ENCODE results near the gene OVAAL.

Gene OVAAL

DNA sequence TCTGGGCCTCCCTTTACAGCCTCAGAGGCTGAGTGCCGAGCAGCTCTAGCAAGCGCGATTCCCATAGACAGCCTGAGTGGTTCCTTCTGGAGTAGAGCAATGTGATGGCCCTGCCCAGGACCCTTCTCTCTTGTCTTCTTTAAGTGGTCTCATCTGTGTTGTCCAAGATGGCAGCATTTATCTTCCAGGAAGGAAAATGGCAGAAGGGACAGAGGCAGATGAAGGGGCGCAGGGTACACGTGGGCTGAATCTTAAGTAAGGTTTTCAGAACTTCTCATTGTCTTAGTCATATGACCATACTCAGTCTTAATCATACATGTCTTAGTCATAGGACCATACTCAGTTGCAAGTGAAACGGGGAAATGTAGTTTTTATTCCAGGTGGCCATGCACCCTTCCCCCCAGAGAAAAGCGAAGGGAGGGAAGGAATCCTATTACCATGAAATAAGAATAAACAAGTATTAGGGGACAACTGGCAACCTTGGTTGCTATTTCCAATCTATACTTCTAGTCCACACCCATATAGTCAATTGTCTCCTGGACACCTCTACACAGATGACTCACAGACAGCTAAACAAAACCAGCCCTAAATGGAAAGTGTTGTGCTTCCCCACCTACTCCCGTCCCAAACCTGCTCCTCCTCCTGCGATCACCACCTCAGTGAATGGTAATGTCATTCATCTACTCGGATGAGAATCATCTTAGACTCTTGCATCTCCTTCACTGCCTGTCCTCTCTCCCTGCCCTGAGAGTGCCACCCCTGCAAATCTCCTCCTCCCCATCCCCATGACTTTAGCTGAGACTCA is 13.3 kb downstream of the OVAAL start:
- no peak for DNase-seq

DNA sequence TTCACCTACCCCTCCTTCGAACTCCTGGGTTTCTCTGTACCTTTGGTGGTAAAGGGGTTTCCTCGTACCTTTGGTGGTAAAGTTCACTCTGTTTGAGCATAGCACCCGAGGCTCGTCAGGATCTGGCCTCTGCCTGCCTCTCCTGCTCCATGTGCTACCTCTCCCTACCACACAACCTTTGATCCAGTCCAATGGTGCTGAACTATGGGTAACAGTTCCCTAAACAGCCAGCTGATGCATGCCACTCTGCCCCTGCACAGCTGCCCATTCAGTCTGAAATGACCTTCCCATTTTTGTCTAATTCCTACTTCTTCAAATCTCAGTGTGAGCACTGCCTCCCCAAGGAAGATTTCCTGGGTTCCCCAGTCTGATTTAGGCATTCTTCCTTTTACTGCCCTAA is 14.0 kb downstream of the OVAAL start:
- DNase-seq, result no peak

DNA sequence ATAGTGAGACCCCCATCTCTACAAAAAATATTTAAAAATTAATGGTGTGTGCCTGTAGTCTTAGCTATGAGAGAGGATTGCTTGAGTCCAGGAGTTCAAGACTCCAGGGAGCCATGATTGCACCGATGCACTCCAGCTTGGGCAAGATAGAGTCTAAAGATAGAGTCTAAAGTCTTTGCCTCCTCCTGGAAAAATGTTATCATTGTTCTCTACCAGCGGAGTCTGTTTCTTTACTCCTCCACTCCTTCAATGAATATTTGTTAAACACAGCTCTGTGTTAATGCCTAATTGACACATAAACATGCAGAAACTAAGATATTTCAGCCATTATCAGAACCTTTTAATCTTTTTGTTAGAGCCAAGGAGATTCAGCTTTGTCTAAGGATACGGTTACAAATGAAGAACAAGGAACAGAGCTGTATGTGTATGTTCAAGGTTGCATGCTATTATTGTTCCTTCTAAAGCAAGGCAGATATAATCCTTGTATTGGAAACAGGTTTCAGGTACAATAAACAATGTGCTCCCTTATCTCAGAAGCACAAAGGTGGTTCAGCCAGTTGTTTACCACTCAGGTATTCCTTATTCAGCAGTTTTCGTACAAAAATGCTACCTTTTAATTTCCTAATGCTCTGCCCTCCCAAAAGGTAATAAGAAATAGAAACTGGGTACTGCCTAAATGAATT is 15.4 kb downstream of the OVAAL start:
- DNase-seq, result no peak

DNA sequence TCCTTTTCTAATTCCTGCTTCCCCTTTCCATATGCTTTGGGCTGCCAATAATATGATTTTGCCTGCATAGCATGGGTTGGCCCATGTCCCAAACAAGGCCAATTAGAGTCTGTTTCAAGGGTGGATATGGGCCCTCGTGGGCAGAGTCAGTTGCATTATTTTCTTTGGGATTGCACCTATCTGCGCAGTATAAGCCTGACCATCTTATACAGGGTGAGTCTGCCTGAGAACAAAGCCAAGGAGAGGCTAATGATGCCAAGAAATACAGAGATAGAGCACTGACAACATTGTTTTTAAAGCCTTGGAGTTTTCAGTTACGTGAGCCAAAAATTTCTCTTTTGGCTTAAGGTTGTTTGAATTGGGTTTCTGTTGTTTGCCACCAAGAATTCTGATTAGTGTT is 18.6 kb downstream of the OVAAL start:
- DNase-seq, result no peak

DNA sequence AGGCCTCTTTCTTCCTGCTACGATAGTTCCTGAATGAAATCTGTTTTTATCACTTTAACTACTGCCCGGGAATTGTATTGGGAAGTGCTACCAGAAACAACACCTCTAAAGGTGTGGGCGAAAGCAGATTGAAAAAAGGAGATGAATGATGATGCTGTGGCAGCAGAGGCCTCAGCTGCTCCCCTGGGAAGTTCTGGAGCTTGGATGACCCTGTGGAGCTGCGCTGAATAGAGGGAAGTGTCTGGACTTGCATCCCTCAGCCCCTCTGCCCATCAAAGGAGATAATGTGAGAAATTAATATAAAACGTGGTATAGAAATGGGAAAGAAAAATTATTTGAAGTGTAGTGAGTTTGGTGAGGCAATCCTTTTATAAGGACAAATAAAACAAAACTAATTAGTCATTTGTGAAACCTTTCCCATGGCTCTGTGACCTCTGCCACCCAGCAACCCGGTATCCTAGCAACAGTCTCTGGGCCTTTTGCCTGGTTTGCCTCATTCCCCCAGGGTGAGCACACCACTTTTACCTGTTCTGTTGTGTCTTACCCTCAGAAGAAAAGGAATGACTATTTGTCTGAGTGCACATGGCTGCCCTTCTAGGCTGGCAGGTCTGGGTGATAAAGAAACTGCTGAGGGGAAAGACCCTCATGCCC is 21.3 kb downstream of the OVAAL start:
- no peak for DNase-seq

DNA sequence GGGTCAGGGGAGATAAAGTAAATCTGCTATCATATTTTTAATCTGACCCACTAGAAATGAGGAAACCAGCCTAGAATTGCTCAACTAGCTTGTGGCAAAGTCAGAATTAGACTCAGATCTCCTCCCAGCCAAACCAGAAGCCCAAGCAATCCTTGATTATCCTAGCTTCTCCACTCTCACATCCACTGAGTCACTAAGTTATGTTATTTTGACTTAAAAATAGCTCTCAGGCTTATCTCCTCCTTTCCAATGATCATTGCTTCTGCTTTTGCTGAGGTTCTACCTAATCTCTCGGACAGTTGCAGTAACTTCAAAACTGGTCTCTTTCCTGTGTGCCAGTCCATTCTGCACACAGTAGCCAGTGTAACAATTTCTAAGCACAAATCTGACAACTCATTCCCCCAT is 22.9 kb downstream of the OVAAL start:
- DNase-seq, result no peak

DNA sequence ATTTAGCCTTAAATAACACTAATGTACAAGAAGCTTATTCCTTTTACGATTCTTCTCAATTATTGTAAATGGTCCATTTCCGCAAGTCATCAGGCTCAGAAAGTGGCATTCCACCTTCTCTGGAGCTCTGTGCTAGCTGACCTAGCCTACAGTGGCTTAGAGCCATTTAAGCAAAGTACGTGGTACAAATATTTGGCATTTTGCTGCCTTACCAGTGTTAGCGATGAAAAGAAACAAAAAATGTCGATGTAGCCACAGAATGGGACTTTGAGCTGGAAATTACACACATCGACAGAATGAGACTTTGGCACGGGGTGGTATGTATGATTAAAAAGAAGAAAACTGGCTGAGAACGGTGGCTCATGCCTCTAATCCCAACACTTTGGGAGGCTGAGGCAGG is 26.1 kb downstream of the OVAAL start:
- DNase-seq, result no peak

DNA sequence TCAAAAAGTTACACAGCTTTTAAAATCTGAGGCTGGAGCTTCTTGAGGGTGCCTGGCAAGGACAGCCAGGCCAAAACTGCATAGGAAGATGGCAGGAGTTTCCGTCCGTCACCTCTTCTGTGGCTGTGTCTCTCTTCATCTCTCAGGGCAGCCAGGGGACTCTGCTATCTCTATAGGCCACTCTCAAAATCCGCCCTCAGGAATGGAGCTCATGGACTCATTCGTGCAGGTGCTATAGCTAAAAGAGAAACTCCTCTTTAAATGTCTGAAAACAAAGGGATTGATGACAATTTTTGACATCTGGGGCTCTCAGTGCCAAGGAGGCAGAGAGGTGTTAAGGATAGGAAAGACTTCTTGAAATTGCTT is 27.2 kb downstream of the OVAAL start:
- no peak for DNase-seq

DNA sequence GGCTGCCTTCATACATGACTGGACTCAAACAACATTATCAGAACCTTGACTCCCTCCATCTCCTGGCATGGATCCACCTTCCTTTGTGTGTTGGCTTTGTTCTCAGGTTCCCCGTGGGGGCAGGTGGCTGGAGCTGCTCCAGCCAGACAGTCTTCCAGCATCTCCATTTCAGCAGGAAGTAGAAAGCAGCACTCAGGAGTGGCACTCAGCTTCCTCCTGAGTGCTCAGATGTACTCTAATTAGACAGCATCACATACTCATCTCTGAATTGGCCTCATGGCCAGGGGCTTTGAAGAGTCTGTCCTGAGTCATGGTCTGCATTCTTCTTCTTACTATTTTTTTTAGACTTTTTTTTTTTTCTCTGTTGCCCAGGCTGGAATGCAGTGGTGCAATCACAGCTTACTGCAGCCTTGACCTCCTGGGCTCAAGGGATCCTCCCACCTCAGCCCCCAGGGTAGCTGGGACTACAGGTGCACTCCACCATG is 27.9 kb downstream of the OVAAL start:
- DNase-seq, result no peak

DNA sequence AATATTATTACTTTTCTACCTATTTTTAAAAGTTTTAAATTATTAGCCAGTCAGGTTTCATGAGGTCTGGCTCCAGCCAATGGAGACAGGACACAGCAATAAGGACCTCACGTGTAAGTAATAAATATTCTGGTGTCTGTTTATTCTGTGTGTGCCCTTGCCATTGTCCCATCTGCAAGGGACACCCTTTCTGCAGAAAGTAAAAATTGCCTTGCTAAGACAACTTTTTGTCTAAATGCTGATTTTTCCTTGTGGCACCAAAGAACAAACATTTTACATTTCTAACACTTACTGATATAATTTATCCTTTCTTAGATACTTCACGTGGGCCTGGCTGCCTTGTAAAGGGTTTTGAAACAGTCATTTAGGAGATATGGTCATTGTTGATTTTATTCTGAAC is 29.4 kb downstream of the OVAAL start:
- DNase-seq, result no peak

DNA sequence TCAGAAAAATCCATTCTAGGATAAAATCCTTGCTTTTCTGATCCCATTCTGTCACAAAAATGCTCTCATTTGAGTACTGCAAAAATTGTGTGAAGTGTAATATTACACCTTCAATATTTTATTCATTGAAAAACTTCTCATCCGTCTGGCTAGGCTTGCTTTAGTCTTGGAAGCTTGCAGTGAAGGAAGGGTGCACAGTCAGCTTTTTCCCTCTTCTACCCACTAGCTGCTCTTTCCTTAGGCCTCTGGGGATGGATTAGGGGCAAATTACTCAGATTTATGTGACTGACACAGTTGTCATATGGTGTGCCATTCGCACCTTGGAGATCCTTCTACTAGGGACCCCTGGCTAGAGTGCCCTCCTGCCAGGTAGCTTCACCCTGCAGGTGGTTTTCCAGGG is 32.1 kb downstream of the OVAAL start:
- DNase-seq, result no peak

DNA sequence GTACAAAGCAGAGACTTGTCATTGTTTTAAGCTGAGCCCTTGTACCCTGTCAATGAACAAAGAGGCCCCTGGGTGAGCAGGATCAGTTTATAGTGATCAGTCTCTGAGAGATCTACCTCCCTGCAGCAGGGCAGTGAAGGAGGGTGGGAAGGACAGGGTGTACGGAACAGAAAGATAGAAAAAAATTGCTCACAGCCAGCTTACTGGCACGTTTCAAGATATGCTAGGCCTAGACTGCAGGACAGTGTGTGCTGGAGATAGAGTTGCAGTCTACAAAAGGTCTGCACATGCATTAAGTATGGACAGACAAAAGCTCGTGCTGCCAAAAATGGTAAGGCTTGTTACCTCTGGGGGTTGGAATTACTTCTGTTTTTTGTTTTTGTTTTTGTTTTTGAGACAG is 34.6 kb downstream of the OVAAL start:
- no peak for DNase-seq

DNA sequence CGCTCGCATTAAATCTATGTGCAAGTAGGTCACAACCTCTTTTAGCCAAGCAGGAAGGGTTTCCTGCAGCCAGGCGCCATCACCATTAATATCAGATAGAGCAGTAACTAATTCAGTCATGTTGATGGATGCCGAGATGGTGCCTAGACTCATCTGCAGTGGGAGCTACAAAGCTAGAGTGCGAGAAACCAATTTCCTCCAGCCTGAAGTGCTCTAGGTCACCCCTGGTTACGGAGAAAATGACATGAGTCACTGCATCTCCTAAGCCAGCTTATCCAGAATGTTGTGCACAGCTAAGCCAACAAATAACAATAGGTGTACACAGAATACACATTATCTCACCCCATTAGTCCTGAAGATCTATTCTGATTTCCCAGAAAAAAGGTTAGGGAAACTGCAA is 36.0 kb downstream of the OVAAL start:
- no peak for DNase-seq

DNA sequence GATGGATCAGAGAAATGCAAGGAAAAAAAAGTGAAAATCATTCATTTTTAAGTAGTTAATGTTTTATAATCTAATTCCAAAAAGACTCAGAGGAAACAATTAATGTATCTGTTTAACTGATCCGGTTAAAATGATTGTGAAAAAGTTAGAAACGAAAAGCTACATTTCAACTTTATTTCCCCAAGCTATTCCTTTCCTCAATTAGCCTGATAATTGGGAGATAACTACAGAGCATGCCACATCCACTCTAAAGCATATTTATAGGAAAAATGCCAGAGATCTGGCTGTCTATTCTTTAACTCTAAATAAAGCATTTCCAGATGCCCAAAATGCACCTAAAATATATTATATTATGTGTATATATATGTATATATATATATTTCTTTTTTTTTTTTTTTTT is 37.2 kb downstream of the OVAAL start:
- no peak for DNase-seq

DNA sequence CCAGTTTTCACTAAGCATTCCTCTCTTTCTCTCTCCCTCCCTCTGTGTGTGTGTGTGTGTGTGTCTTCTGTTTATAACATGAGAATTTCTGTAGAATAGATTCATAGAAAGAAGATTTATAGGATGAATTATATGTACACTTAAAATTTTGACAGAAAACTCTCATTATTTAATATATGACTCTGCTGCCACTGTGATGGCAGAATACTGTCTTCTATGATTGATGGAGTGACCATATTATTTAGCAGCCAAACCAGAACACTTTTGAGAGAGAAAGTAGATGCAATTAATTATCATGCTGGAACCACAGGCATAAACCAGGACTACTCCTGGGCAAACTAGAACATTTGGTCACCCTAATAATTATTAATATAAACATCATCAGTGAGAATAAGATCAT is 38.8 kb downstream of the OVAAL start:
- DNase-seq, result no peak

DNA sequence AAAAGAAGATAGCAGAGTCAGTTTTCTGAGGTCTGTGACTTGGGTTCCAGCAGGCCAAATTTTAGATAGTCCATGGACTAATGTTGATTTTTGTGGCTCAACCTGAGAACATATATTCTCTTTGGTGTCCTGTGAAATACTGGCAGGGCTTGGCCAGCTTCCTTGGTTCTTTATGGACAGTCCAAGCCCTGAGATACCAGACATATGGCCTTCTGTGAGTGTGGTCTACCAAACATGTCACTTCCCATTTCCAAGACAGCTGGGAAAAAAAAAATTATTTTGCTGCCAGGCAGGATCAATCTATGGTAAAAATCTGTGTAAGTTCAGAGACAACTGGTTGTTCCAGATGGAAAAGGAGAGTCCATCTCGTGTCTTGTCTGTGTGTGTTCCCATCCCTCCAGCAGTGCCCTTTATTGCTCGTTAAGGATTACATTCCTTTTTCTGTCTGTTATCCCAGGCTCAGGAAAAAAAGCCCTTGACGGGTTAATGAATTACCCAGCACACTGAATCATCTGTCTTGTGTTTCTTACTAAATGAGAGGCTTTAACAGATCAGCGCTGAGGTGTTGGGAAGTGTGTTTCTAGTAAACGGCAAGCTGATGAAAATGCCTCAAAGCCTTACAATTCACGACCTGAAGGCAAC is 39.7 kb downstream of the OVAAL start:
- no peak for DNase-seq

DNA sequence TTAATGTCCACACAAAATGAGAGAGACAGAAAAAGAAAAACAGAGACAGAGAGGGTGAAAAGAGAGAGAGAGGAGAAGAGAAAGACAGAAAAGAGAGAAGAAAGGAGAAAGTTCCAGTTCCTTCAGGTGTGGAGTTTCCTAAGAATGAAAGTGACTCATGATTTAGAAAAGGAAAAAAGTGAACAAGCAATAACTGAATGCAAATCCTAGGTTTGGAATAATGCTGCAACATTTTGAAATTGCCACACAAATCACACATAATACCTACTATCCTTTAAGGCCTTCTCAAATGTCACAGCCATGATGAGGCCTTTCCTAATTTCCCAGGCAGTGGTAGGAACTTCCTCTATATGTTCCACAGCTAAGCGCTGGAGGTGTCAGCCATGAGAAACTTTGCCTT is 41.6 kb downstream of the OVAAL start:
- no peak for DNase-seq

DNA sequence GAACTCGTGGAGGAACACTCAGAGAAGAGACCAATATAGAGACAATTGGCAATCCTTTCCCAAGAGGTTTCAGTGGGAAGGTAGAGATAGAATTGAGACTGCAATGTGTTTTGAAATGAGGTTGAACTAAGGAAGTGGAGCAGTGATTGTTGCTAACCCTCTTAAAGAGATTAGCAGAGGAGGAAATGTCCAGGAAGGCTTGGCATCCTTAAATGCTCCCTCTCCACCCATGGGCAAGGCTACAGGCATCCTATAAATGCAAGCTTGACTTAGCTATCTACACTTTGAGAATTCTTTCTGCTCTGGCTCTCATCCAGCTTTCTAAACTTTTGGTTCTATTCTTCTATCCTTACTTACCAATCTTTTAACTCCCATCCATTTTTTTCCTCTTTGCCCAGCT is 42.7 kb downstream of the OVAAL start:
- no peak for DNase-seq

DNA sequence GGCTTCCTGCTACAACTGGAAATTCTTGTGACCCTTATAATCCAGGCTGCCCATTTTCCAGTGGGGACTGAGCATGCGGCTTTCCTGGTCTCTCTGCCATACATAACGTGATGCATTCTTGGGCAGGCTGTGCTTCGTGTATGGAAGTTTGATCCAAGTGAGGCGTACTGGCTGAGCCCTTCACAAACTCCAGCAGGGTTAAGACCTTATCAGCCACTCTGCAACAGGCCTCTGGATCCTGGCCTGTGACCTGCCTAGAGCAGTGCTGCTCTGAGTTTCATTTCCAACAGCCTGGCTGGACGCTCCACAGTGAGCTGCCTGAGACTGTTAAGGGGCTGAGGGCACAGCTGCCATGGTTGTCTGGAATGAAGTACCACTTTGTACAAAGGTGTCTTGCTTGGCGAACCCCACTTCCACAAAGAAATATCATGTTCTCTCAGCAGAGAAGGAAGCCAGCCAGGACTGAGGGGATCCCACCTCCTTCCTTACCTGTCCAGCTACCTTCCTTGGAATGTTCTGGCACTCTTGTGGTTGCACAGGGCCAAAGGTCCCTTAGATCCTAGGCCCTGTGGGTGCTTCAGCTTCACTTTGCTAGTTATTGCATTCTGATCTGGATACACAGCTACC is 44.6 kb downstream of the OVAAL start:
- no peak for DNase-seq

DNA sequence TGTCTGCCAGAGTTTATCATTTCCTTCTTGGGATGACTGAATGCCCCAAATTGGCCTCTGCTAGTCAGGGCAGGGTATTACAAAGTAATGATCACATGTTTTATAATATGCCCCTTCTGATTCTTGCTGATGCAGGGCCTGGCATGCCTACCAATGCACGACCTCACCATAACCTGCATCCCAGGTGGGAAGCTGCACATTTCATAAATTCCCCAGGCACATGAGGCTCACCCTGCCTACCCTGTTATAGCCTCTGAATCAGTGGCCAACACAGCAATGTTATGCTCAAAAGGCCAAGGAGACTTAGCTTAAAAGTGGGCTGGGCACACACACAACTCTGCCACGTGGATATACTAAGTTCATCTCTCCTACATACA is 45.1 kb downstream of the OVAAL start:
- DNase-seq, result no peak

DNA sequence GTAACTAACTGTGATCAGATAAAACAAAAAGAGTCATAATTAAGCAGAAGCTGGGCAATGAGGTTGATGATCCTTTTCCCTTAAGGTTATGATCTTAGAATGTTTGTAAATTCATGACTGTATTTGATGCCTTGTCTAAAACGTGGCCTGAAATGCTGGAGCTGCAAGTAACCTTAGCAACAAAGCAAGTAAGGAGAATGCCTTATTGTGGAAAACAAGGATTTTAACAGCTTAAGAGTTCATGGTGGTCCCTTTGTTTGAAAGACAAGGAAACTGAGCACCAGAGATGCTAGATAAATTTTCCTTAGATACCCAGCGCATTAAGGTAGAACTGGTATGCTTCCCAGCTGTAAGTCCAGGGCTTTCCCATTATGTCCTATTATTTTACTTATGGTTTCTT is 47.4 kb downstream of the OVAAL start:
- no peak for DNase-seq

DNA sequence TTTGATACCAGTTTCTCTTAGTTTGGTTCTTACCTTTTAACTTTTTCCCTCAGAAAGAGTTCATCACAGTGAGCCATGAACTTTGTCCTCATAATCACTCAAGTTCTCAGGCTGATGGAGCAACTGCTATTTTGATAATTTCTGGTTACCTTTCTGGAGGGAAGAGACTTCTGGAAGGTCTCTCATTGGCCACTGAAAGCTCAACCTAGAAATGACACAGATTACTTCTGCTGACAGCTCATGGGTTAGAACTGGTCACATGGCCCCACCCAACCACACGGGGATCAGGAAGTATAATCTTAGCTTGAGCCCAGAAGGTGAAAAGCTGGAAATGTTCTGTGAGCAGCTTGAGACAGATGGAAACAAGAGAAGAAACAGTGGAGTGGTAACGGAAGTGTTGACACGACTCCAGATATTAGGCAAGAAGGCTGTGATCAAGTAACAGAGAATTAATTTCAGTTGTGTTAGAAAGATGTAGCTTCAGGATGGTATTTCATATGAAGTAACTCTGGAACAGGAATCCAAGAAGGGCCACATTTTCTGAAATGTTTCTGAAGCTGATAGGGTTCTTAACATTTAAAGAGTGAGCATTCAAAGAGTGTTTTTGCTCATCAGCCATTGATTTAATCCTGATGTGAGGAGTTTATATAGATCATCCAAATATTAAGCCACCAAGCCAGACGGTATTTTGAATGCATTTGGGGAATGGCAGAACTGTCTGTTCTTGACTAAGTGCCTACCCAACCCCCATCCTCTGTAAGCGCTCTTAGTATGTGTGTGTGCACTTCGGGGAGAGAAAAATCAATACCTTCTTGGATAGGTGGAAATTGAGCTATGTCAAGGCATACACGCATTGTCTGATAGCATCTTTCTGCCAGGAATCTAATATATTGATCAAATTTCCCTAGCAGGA is 51.1 kb downstream of the OVAAL start:
- no peak for DNase-seq
